DOHH2 (cell line): Measurements from ENCODE around the gene ZNF558.

Experiments
- CTCF ChIP-seq: fragments of 200-600 bp; sonication (generic); IDR thresholded peaks from one replicate; pipeline ENCODE4 v1.5.1; 2014; ENCODE audit warnings: antibody characterized with exemption, mild to moderate bottlenecking, low read depth, low read length; ENCODE audit not compliant: poor library complexity, severe bottlenecking
- EZH2phosphoT487 ChIP-seq: fragments of 200-600 bp; sonication (generic); IDR thresholded peaks from 2 replicates; pipeline ENCODE4 v1.6.1; 2017; ENCODE audit warnings: borderline replicate concordance, mild to moderate bottlenecking, antibody characterized with exemption, low read length, moderate library complexity, mixed read lengths

- no peak for TF ChIP-seq CTCF
- TF ChIP-seq EZH2phosphoT487 = no peak
Measured at GRCh38 chr19:8820234-8820633, 11.9 kb downstream of the ZNF558 start.
